Ishikawa (cell line): ENCODE results near the gene HTRA3.

Experiments
- CEBPB ChIP-seq: IDR thresholded peaks from 2 replicates; pipeline ENCODE4 v1.6.1; 2012
- RAD21 ChIP-seq: IDR thresholded peaks from 2 replicates; pipeline ENCODE4 v1.6.1; 2012; ENCODE audit warnings: low read depth
- REST ChIP-seq: IDR thresholded peaks from 2 replicates; pipeline ENCODE4 v1.6.1; 2012; ENCODE audit warnings: low read depth, mild to moderate bottlenecking
- TCF12 ChIP-seq: IDR thresholded peaks from 2 replicates; pipeline ENCODE4 v1.6.1; 2012; ENCODE audit warnings: low read depth
- YY1 ChIP-seq: IDR thresholded peaks from 2 replicates; pipeline ENCODE4 v1.6.1; 2012; ENCODE audit warnings: low read depth

DNA sequence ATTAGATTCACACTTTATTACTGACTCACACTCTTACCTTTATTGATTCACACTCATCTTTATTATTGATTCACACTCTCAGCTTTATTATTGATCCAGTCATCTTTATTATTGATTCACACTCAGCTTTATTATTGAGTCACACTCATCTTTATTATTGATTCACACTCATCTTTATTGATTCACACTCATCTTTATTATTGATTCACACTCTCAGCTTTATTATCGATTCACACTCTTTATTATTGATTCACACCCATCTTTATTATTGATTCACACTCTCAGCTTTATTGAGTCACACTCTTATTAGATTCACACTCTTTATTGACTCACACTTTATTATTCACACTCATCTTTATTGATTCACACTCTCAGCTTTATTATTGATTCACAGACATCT lies 31.3 kb downstream of the HTRA3 start:
- TF ChIP-seq TCF12 (no peak), CEBPB (no peak), RAD21 (no peak), REST (no peak), YY1 (no peak)
